ENCODE results near the gene LGR6. TPM values are rescaled to one million over a fixed set of nuclear protein-coding genes. Genes with fewer than 3 reads are reported as not detected.
"Not testable (repeated sequence)": the region's sequence is repeated elsewhere in the genome, so short reads cannot be mapped to it uniquely, and the experiment has no call there.

LGR6 gene, protein sequence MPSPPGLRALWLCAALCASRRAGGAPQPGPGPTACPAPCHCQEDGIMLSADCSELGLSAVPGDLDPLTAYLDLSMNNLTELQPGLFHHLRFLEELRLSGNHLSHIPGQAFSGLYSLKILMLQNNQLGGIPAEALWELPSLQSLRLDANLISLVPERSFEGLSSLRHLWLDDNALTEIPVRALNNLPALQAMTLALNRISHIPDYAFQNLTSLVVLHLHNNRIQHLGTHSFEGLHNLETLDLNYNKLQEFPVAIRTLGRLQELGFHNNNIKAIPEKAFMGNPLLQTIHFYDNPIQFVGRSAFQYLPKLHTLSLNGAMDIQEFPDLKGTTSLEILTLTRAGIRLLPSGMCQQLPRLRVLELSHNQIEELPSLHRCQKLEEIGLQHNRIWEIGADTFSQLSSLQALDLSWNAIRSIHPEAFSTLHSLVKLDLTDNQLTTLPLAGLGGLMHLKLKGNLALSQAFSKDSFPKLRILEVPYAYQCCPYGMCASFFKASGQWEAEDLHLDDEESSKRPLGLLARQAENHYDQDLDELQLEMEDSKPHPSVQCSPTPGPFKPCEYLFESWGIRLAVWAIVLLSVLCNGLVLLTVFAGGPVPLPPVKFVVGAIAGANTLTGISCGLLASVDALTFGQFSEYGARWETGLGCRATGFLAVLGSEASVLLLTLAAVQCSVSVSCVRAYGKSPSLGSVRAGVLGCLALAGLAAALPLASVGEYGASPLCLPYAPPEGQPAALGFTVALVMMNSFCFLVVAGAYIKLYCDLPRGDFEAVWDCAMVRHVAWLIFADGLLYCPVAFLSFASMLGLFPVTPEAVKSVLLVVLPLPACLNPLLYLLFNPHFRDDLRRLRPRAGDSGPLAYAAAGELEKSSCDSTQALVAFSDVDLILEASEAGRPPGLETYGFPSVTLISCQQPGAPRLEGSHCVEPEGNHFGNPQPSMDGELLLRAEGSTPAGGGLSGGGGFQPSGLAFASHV
- not detected in 2 replicates for total RNA-seq

- no peak for DNase-seq (ENCODE audit: extremely low read depth, low read depth, low spot score)
These were observed at the start of gene LGR6 for GRCh38 chr1:202193614-202194327. Gene LGR6 (plus strand): TSS chr1:202193799. CDS start chr1:202193990, 191 bp downstream.

DNA sequence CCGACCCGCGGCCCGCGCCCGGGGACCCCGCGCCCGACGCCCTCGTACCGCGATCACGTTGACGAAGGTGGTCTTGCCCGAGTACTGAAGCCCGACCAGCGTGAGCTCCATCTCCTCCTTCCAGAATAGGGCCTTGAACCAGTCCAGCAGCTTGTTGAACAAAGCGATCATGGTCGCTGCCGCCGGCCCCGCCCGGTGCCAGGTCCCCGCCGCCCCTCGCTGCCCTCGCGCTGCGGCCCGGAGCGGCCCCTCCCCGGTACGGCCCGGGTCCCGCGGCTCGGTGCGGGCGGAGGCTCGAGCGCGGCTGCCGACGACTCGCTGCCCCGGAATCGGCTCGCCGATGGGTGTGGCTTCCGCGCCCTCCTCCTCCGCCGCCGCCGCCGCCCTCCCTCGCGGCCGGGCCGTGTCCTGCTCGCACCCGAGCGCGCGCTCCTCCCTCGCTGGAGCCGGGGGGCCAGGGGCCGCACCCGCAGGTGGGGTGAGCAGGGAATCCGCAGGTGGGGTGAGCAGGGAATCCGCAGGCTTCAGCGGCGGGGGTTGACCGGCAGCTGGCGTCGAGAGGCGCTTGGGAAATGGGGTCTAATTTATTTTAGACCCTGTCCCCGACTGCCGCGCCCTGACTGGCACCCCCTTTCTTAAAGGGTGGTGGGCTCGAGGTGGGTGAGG is 49.1 kb upstream of the LGR6 start, which contains the start of gene ARL8A:
TSS of gene ARL8A (minus strand) at position 336 of the 666 bp plus-strand sequence. CDS start at position 171, 165 bp downstream.
- DNase-seq (ENCODE audit: extremely low read depth, low read depth, low spot score), result no peak

GRCh38 chr1:202145068-202145743 is 48.4 kb upstream of the LGR6 start:
- DNase-seq (ENCODE audit: extremely low read depth, low read depth, low spot score), result no peak

DNA sequence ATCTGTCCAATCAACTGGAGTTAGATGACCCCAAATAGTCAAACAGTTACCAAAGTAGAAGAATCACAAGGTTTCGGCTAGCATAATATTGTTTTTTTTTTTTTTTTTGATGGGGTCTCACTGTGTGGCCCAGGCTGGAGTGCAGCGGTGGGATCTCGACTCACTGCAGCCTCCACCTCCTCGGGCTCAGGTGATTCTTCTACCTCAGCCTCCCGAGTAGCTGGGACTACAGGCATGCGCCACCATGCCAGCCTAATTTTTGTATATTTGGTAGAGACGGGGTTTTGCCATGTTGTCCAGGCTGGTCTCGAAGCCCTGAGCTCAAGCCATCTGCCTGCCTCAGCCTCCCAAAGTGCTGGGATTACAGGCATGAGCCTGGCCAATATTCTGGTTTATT is 47.9 kb upstream of the LGR6 start:
- not testable (repeated sequence) for DNase-seq (ENCODE audit: extremely low read depth, low read depth, low spot score)

- DNase-seq (ENCODE audit: extremely low read depth, low read depth, low spot score), result no peak
These were observed 47.3 kb upstream of the LGR6 start for GRCh38 chr1:202146279-202146678.

GRCh38 chr1:202146993-202147392 is 46.6 kb upstream of the LGR6 start:
- no peak for DNase-seq (ENCODE audit: extremely low read depth, low read depth, low spot score)

DNA sequence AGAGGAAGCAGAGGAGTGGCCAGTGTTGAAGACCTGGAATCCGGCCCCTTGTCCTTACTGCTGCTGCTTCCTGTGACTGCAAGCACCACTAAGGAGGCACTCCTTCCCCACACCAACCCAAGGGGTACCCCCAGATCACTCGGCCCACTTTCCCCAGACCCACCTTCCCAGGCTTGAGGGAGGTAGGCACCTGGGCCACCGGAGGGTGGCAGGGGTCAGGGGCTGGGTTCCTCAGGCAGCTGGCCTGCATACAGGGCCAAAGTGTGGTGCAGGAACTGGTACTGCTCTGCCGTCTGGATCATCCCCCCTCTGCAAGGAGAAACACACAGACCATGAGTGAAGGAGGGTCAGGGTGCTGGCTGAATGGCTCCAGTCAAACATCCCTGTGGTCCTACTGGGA is 45.2 kb upstream of the LGR6 start:
- DNase-seq (ENCODE audit: extremely low read depth, low read depth, low spot score), result no peak

- DNase-seq (ENCODE audit: extremely low read depth, low read depth, low spot score), result no peak
These were observed 44.0 kb upstream of the LGR6 start for GRCh38 chr1:202149566-202149965.

- DNase-seq (ENCODE audit: extremely low read depth, low read depth, low spot score), result no peak
These were observed 43.4 kb upstream of the LGR6 start for GRCh38 chr1:202150187-202150586.

DNA sequence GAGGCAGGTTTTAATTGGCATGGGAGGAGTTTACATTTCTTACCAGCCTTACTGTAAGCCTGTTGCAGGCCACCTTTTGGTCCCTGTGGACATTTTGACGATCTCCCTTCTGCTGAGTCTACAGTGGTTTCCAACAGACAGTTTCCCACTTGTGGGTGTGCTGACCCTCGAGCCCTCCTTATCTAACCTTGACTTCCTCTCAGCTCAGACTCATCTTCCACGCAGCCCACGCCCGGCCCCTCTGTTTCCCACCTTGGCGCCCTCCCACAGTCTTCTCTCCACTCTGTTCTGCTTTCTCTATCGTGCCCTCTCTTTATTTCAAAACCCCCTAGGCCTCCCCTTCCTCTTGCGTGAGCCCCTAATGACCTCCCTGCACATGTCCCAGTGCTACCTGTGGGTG is 43.0 kb upstream of the LGR6 start:
- no peak for DNase-seq (ENCODE audit: extremely low read depth, low read depth, low spot score)

DNA sequence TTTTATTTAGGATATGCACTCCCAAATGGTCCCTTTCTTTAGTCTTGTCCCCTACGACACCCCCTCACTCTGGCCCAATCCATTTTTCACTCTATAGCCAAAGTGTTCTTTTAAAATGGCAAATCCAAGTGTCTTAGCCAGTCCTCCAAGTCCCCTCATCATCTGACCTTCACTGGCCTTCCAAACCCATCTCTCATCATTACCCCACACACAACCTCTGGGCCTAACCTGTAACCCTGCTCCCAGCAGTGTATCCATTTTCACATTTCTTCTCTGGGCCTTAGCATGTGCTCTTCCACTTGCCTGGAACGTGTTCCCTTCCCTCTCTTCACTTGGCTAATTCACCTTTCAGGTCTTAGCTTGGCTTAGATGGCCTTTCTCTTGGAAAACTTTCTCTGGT is 42.6 kb upstream of the LGR6 start:
- DNase-seq (ENCODE audit: extremely low read depth, low read depth, low spot score), result no peak

GRCh38 chr1:202152399-202152798 is 41.2 kb upstream of the LGR6 start:
- DNase-seq (ENCODE audit: extremely low read depth, low read depth, low spot score), result no peak

GRCh38 chr1:202153284-202153683 is 40.3 kb upstream of the LGR6 start:
- DNase-seq (ENCODE audit: extremely low read depth, low read depth, low spot score), result no peak

DNA sequence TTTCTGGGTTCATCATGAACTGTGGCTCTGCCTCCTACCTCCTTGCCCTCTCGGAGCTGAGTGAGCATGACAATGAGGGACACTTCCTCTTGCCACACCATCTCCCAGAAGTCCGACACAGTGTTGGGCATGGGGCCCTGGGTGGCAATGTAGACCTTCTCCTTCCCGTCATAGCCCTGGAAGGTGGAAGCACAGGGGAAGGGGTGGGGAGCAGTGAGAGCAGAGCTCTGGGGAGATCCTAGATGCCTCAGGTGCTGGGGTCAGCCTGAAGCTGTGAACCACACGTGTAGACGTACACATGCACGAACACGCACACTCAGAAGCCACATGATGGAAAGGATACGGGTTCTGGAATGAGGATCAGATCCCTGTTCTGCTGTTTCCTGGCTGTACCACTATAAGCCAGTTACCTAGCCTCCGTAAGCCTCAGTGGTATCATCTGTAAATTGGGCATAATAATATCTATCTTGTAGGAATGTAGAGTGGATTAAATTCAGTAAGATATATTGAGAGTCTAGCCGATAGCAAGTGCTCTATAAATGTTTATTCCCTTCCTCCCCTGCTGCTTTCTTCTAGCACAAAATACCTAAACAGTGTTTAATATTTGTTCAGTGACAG is 39.3 kb upstream of the LGR6 start:
- DNase-seq (ENCODE audit: extremely low read depth, low read depth, low spot score), result no peak

GRCh38 chr1:202154766-202155477 is 38.7 kb upstream of the LGR6 start:
- DNase-seq (ENCODE audit: extremely low read depth, low read depth, low spot score), result no peak

- DNase-seq (ENCODE audit: extremely low read depth, low read depth, low spot score), result peak; percentile 18
These were observed 38.0 kb upstream of the LGR6 start for GRCh38 chr1:202155478-202156021.

DNA sequence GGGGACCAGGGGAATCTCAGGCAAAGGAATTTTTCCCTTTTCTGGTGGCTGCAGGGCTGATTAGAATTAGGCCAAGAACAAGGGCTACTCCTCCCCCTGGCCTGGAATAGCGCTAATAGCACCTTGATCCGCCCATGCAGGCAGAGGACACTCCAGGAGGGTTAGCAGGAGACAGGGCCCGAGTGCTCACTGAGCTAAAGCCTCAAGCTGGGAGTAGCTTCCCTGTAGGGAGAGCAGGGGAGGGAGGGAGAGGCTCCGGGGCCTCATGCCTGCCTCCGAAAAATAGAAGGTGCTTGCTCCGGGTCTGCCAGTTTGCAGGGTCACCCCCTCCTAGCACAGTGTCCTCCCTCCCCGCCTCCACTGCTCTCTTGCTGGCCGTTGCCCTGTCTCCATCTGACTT is 37.0 kb upstream of the LGR6 start:
- DNase-seq (ENCODE audit: extremely low read depth, low read depth, low spot score), result no peak

DNA sequence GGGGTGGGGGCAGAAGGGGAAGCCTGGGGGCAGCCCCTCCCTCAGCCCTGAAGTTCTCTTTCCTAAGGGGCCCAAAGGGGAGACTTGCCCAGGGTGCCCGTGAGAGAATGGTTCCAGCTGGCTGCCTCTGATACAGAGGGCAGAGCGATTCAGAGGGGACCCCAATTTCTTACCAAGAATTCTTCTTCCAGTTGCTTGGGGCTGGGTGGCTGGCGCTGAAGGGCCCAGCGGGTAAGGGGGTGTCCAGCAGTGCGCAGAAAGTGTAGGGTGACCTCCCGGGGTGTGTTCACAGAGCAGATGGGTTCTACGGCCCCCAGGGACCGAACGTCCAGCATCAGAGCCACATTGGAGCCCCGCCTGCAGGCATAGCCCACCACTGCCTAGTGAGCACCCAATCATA is 35.7 kb upstream of the LGR6 start:
- DNase-seq (ENCODE audit: extremely low read depth, low read depth, low spot score), result no peak

Data from glomerular endothelial cell (primary cell).